Stomach (tissue), 4 donors: ENCODE measurements around the gene ZPR1.

Experiments used
- POLR2AphosphoS5 ChIP-seq, 3 donors: sonication (generic); formaldehyde crosslinking; IDR thresholded peaks; one replicate each; pipeline ENCODE4 v1.6.1; 2016; ENCODE audit warnings: antibody characterized with exemption in 3 of 3
- TF ChIP-seq, protein P1 (sequence below), 7 experiments: fragments of 450-650 bp in 4 of 7; fragments of 200-600 bp in 3 of 7; sonication (generic) in 3 of 7; IDR thresholded peaks; one replicate each; pipeline ENCODE4 v1.5.1; 2016 to 2019; ENCODE audit warnings: antibody characterized with exemption in 7 of 7, control low read depth in 2 of 7, mild to moderate bottlenecking in 1 of 7

GRCh38 chr11:116738975-116739374 lies 48.8 kb downstream of the ZPR1 start:
- TF ChIP-seq, protein P1, sequence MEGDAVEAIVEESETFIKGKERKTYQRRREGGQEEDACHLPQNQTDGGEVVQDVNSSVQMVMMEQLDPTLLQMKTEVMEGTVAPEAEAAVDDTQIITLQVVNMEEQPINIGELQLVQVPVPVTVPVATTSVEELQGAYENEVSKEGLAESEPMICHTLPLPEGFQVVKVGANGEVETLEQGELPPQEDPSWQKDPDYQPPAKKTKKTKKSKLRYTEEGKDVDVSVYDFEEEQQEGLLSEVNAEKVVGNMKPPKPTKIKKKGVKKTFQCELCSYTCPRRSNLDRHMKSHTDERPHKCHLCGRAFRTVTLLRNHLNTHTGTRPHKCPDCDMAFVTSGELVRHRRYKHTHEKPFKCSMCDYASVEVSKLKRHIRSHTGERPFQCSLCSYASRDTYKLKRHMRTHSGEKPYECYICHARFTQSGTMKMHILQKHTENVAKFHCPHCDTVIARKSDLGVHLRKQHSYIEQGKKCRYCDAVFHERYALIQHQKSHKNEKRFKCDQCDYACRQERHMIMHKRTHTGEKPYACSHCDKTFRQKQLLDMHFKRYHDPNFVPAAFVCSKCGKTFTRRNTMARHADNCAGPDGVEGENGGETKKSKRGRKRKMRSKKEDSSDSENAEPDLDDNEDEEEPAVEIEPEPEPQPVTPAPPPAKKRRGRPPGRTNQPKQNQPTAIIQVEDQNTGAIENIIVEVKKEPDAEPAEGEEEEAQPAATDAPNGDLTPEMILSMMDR (IDR thresholded peaks at IDR 0.05) = no peak
- no peak for TF ChIP-seq POLR2AphosphoS5 (IDR thresholded peaks at IDR 0.05)
